Measurements from ENCODE around the gene CTNS.
"Not testable (repeated sequence)": the region's sequence is repeated elsewhere in the genome, so short reads cannot be mapped to it uniquely, and the experiment has no call there.

CTNS gene

GRCh38 chr17:3692346-3692745 lies 55.8 kb downstream of the CTNS start:
- H3K4me3 Mint-ChIP-seq = peak overlapping the region; percentile 99
- no peaks in the 10 kb centered on the region for H3K9me3 Mint-ChIP-seq

GRCh38 chr17:3693141-3693540 lies 56.6 kb downstream of the CTNS start:
- peaks cover 39% of the 10 kb centered on the region for H3K4me1 Mint-ChIP-seq
- ATAC-seq (ENCODE audit: low read depth) (no peak), DNase-seq (ENCODE audit: low spot score in 2 of 2) (no peak)
- H3K9me3 Mint-ChIP-seq = no peaks in the 10 kb centered on the region
- peaks cover 36% of the 10 kb centered on the region for H3K36me3 Mint-ChIP-seq
- no peaks in the 10 kb centered on the region for H3K27me3 Mint-ChIP-seq
- H3K27ac Mint-ChIP-seq = peak overlapping the region; percentile 97
- peak overlapping the region; percentile 99 for H3K4me3 Mint-ChIP-seq

More at GRCh38 chr17:3692346-3692745, 55.8 kb downstream of the CTNS start:
- Mint-ChIP-seq H3K27ac (peak overlapping the region; percentile 97), H3K4me1 (peaks cover 38% of the 10 kb centered on the region), H3K27me3 (no peaks in the 10 kb centered on the region), H3K36me3 (peaks cover 37% of the 10 kb centered on the region)
- no peak for DNase-seq (ENCODE audit: low spot score in 2 of 2)
- ATAC-seq (ENCODE audit: low read depth) = no peak

- Mint-ChIP-seq H3K27ac (peak overlapping the region; percentile 97), H3K27me3 (no peaks in the 10 kb centered on the region), H3K9me3 (no peaks in the 10 kb centered on the region), H3K4me3 (peak overlapping the region; percentile 99), H3K36me3 (peaks cover 29% of the 10 kb centered on the region), H3K4me1 (peaks cover 33% of the 10 kb centered on the region)
- DNase-seq (ENCODE audit: low spot score in 2 of 2) (peak; percentile 65 to 72), ATAC-seq (ENCODE audit: low read depth) (peak; percentile 67)
These were observed 57.3 kb downstream of the CTNS start for GRCh38 chr17:3693829-3694231.

- H3K36me3 Mint-ChIP-seq = peaks cover 21% of the 10 kb centered on the region
- no peak for ATAC-seq (ENCODE audit: low read depth)
- H3K4me1 Mint-ChIP-seq = peaks cover 27% of the 10 kb centered on the region
- H3K27ac Mint-ChIP-seq = peak overlapping the region; percentile 97
- no peak for DNase-seq (ENCODE audit: low spot score in 2 of 2)
- no peaks in the 10 kb centered on the region for H3K27me3 Mint-ChIP-seq
- no peaks in the 10 kb centered on the region for H3K9me3 Mint-ChIP-seq
- peak overlapping the region; percentile 99 for H3K4me3 Mint-ChIP-seq
These were observed 58.7 kb downstream of the CTNS start for GRCh38 chr17:3695129-3695722.

- ATAC-seq (ENCODE audit: low read depth) = peak; percentile 50
- peaks cover 17% of the 10 kb centered on the region for H3K36me3 Mint-ChIP-seq
- peaks cover 25% of the 10 kb centered on the region for H3K4me1 Mint-ChIP-seq
- H3K4me3 Mint-ChIP-seq = peak within 1 kb of the TSS; percentile 99
- H3K27me3 Mint-ChIP-seq = no peaks in the 10 kb centered on the region
- H3K9me3 Mint-ChIP-seq = no peaks in the 10 kb centered on the region
- peak within 1 kb of the TSS; percentile 97 for H3K27ac Mint-ChIP-seq
- DNase-seq (ENCODE audit: low spot score in 2 of 2) = peak in 1 of 2 donors; percentile 66
These were observed 59.3 kb downstream of the CTNS start, which contains the start of gene P2RX5 for GRCh38 chr17:3695723-3696411. P2RX5 (minus strand) TSS chr17:3696155; CDS start chr17:3696005, 150 bp downstream.

GRCh38 chr17:3697103-3697476 lies 60.5 kb downstream of the CTNS start:
- Mint-ChIP-seq H3K36me3 (peaks cover 14% of the 10 kb centered on the region), H3K4me1 (peaks cover 17% of the 10 kb centered on the region), H3K27me3 (no peaks in the 10 kb centered on the region), H3K4me3 (peak overlapping the region; percentile 97), H3K27ac (peak overlapping the region; percentile 97), H3K9me3 (no peaks in the 10 kb centered on the region)
- DNase-seq (ENCODE audit: low spot score in 2 of 2) = no peak
- ATAC-seq (ENCODE audit: low read depth) = no peak

GRCh38 chr17:3698139-3698538 lies 61.6 kb downstream of the CTNS start:
- DNase-seq (ENCODE audit: low spot score in 2 of 2) = no peak
- peaks cover 20% of the 10 kb centered on the region for H3K4me1 Mint-ChIP-seq
- no peaks in the 10 kb centered on the region for H3K27me3 Mint-ChIP-seq
- H3K9me3 Mint-ChIP-seq = peaks cover 2% of the 10 kb centered on the region
- ATAC-seq (ENCODE audit: low read depth) = no peak
- H3K4me3 Mint-ChIP-seq = no peak overlapping the region
- H3K36me3 Mint-ChIP-seq = peaks cover 15% of the 10 kb centered on the region
- no peak overlapping the region for H3K27ac Mint-ChIP-seq

GRCh38 chr17:3699951-3700350 lies 63.4 kb downstream of the CTNS start:
- Mint-ChIP-seq H3K4me3 (no peak overlapping the region), H3K4me1 (peaks cover 17% of the 10 kb centered on the region), H3K9me3 (peaks cover 2% of the 10 kb centered on the region), H3K36me3 (peaks cover 6% of the 10 kb centered on the region), H3K27me3 (no peaks in the 10 kb centered on the region), H3K27ac (peak overlapping the region; percentile 62)
- DNase-seq (ENCODE audit: low spot score in 2 of 2) = no peak
- no peak for ATAC-seq (ENCODE audit: low read depth)

GRCh38 chr17:3702041-3702539 lies 65.5 kb downstream of the CTNS start:
- not testable (repeated sequence) for ATAC-seq (ENCODE audit: low read depth); DNase-seq (ENCODE audit: low spot score in 2 of 2); H3K4me3 Mint-ChIP-seq; H3K36me3 Mint-ChIP-seq; H3K27me3 Mint-ChIP-seq; H3K9me3 Mint-ChIP-seq; H3K27ac Mint-ChIP-seq
- peaks cover 22% of the 10 kb centered on the region for H3K4me1 Mint-ChIP-seq

GRCh38 chr17:3704931-3705717 lies 68.6 kb downstream of the CTNS start:
- Mint-ChIP-seq H3K4me3 (no peak overlapping the region), H3K9me3 (peaks cover 2% of the 10 kb centered on the region), H3K27me3 (no peaks in the 10 kb centered on the region), H3K4me1 (peaks cover 31% of the 10 kb centered on the region), H3K27ac (no peak overlapping the region), H3K36me3 (peaks cover 3% of the 10 kb centered on the region)
- no peak for DNase-seq (ENCODE audit: low spot score in 2 of 2)
- ATAC-seq (ENCODE audit: low read depth) = no peak

- peaks cover 31% of the 10 kb centered on the region for H3K4me1 Mint-ChIP-seq
- not testable (repeated sequence) for H3K36me3 Mint-ChIP-seq; H3K9me3 Mint-ChIP-seq; H3K27ac Mint-ChIP-seq; H3K4me3 Mint-ChIP-seq; DNase-seq (ENCODE audit: low spot score in 2 of 2); H3K27me3 Mint-ChIP-seq; ATAC-seq (ENCODE audit: low read depth)
These were observed 69.1 kb downstream of the CTNS start for GRCh38 chr17:3705718-3705984.

- H3K36me3 Mint-ChIP-seq = peaks cover 6% of the 10 kb centered on the region
- no peaks in the 10 kb centered on the region for H3K27me3 Mint-ChIP-seq
- peaks cover 39% of the 10 kb centered on the region for H3K4me1 Mint-ChIP-seq
- H3K27ac Mint-ChIP-seq = no peak overlapping the region
- H3K9me3 Mint-ChIP-seq = no peaks in the 10 kb centered on the region
- H3K4me3 Mint-ChIP-seq = no peak overlapping the region
- DNase-seq (ENCODE audit: low spot score in 2 of 2) (no peak), ATAC-seq (ENCODE audit: low read depth) (no peak)
These were observed 71.8 kb downstream of the CTNS start for GRCh38 chr17:3708366-3708765.

GRCh38 chr17:3710951-3711383 lies 74.4 kb downstream of the CTNS start:
- peak; percentile 53 to 86 for DNase-seq (ENCODE audit: low spot score in 2 of 2)
- no peaks in the 10 kb centered on the region for H3K9me3 Mint-ChIP-seq

More at GRCh38 chr17:3710951-3711383, 74.4 kb downstream of the CTNS start:
- H3K36me3 Mint-ChIP-seq = peaks cover 14% of the 10 kb centered on the region
- peak; percentile 93 for ATAC-seq (ENCODE audit: low read depth)
- H3K27ac Mint-ChIP-seq = peak overlapping the region; percentile 93
- peak overlapping the region; percentile 69 for H3K4me3 Mint-ChIP-seq
- peaks cover 41% of the 10 kb centered on the region for H3K4me1 Mint-ChIP-seq
- no peaks in the 10 kb centered on the region for H3K27me3 Mint-ChIP-seq
